SU-DHL-6 (cell line): ENCODE results near the gene SIRT7.

Source experiments
- H2AFZ ChIP-seq: fragments of 200-600 bp; sonication (generic); 2 replicates; pipeline ENCODE4 v1.6.1; 2014; ENCODE audit warnings: low read depth, mild to moderate bottlenecking, moderate library complexity, mixed read lengths, antibody characterized with exemption, low read length; ENCODE audit not compliant: severe bottlenecking
- H3F3A ChIP-seq: fragments of 200-600 bp; shearing (Covaris generic); 2 replicates; pipeline ENCODE4 v1.6.0; 2016; ENCODE audit warnings: antibody characterized with exemption, mild to moderate bottlenecking; ENCODE audit not compliant: insufficient read depth
- H3K27ac ChIP-seq: fragments of 200-600 bp; sonication (generic); 2 replicates; pipeline ENCODE4 v1.5.1; 2016; ENCODE audit warnings: low read depth, mild to moderate bottlenecking, low read length, moderate library complexity, mixed read lengths
- H3K27me3 ChIP-seq: fragments of 200-600 bp; sonication (generic), shearing (Covaris generic); 2 replicates; pipeline ENCODE4 v1.6.0; 2014; ENCODE audit warnings: mild to moderate bottlenecking, low read length
- H3K36me3 ChIP-seq: fragments of 200-600 bp; sonication (generic); 2 replicates; pipeline ENCODE4 v1.6.1; 2014; ENCODE audit warnings: mild to moderate bottlenecking, low read length, mixed read lengths
- H3K4me2 ChIP-seq: fragments of 300-600, 200-600 bp; shearing (Covaris generic), sonication (generic); 2 replicates; pipeline ENCODE4 v1.6.0; 2014; ENCODE audit warnings: low read length, low read depth, mild to moderate bottlenecking; ENCODE audit not compliant: poor library complexity, severe bottlenecking
- H3K4me3 ChIP-seq: fragments of 200-600 bp; sonication (generic); 2 replicates; pipeline ENCODE4 v1.5.1; 2014; ENCODE audit warnings: antibody characterized with exemption, low read length, mild to moderate bottlenecking, mixed read lengths; ENCODE audit not compliant: insufficient read depth, poor library complexity, severe bottlenecking
- H3K79me2 ChIP-seq: fragments of 200-600 bp; sonication (generic); 2 replicates; pipeline ENCODE4 v1.6.1; 2014; ENCODE audit warnings: mild to moderate bottlenecking, low read length, moderate library complexity; ENCODE audit not compliant: insufficient read depth
- H3K9ac ChIP-seq: fragments of 200-600 bp; sonication (generic); 2 replicates; pipeline ENCODE4 v1.7.0; 2014; ENCODE audit warnings: mild to moderate bottlenecking, low read length
- H3K9me2 ChIP-seq: fragments of 200-600 bp; sonication (generic); replicated peaks from 2 replicates; pipeline ENCODE4 v1.6.1; 2014; ENCODE audit warnings: low read length; ENCODE audit not compliant: insufficient read depth
- H3K9me3 ChIP-seq: fragments of 200-600 bp; sonication (generic); 2 replicates; pipeline ENCODE4 v1.6.1; 2014; ENCODE audit warnings: low read length, mixed read lengths; ENCODE audit not compliant: insufficient read depth
- H4K20me1 ChIP-seq: fragments of 200-600 bp; sonication (generic); 2 replicates; pipeline ENCODE4 v1.6.1; 2014; ENCODE audit warnings: low read depth, mild to moderate bottlenecking, antibody characterized with exemption, low read length, moderate library complexity, mixed read lengths
- CTCF ChIP-seq: fragments of 200-600 bp; sonication (generic); IDR thresholded peaks from one replicate; pipeline ENCODE4 v1.5.1; 2017; ENCODE audit warnings: antibody characterized with exemption, mild to moderate bottlenecking, low read length, moderate library complexity; ENCODE audit not compliant: insufficient read depth, poor library complexity, severe bottlenecking
- EZH2phosphoT487 ChIP-seq: fragments of 200-600 bp; sonication (generic), shearing (Covaris generic); conservative IDR thresholded peaks from 2 replicates; pipeline ENCODE4 v1.6.1; 2018; ENCODE audit warnings: mild to moderate bottlenecking, antibody characterized with exemption, low read length, moderate library complexity, mixed read lengths

SIRT7 gene

GRCh38 chr17:81917565-81918332, at the start of gene SIRT7:
SIRT7 (minus strand) TSS chr17:81918176; CDS start chr17:81918131, 45 bp downstream.
- H4K20me1 ChIP-seq, result no peaks in the 10 kb centered on the region
- H3F3A ChIP-seq, result no peaks in the 10 kb centered on the region
- H3K27me3 ChIP-seq, result no peaks in the 10 kb centered on the region
- TF ChIP-seq CTCF, result no peak
- peak within 1 kb of the TSS; percentile 54 for H3K27ac ChIP-seq
- no peak within 1 kb of the TSS for H2AFZ ChIP-seq
- peaks cover 54% of the 10 kb centered on the region for H3K79me2 ChIP-seq
- H3K4me2 ChIP-seq, result peak within 1 kb of the TSS; percentile 93
- H3K9ac ChIP-seq, result peak within 1 kb of the TSS; percentile 92
- no peaks in the 10 kb centered on the region for H3K9me2 ChIP-seq
- H3K36me3 ChIP-seq, result no peaks in the 10 kb centered on the region
- H3K9me3 ChIP-seq, result no peaks in the 10 kb centered on the region
- peak within 1 kb of the TSS; percentile 85 for H3K4me3 ChIP-seq

- Histone ChIP-seq H3K9me2 (no peaks in the 10 kb centered on the region), H3K36me3 (no peaks in the 10 kb centered on the region), H3K27ac (peak overlapping the region; percentile 75), H3K4me2 (peak overlapping the region; percentile 57), H2AFZ (peak overlapping the region; percentile 15), H3K27me3 (no peaks in the 10 kb centered on the region), H3F3A (peaks cover 33% of the 10 kb centered on the region), H3K4me3 (peak overlapping the region; percentile 37), H3K9ac (peak overlapping the region; percentile 57), H4K20me1 (no peaks in the 10 kb centered on the region), H3K9me3 (no peaks in the 10 kb centered on the region), H3K79me2 (no peaks in the 10 kb centered on the region)
- TF ChIP-seq CTCF, result no peak
- no peak for TF ChIP-seq EZH2phosphoT487
Measured at GRCh38 chr17:81967244-81967532, 49.2 kb upstream of the SIRT7 start.

- no peaks in the 10 kb centered on the region for H3K9me2 ChIP-seq
- H3K27ac ChIP-seq, result peak overlapping the region; percentile 75
- H3K9ac ChIP-seq, result peak overlapping the region; percentile 57
- H3K4me3 ChIP-seq, result peak overlapping the region; percentile 37
- H3K79me2 ChIP-seq, result no peaks in the 10 kb centered on the region
- no peaks in the 10 kb centered on the region for H4K20me1 ChIP-seq
- peaks cover 33% of the 10 kb centered on the region for H3F3A ChIP-seq
- H2AFZ ChIP-seq, result no peak overlapping the region
- H3K36me3 ChIP-seq, result no peaks in the 10 kb centered on the region
- H3K27me3 ChIP-seq, result no peaks in the 10 kb centered on the region
- peak overlapping the region; percentile 57 for H3K4me2 ChIP-seq
- no peak for TF ChIP-seq CTCF
- no peak for TF ChIP-seq EZH2phosphoT487
- H3K9me3 ChIP-seq, result no peaks in the 10 kb centered on the region
Measured at GRCh38 chr17:81966343-81967243, 48.6 kb upstream of the SIRT7 start.
